ENCODE measurements around the gene PHF3. TPM values are rescaled to one million over a fixed set of nuclear protein-coding genes. Genes with fewer than 3 reads are reported as not detected.

Gene PHF3
- total and polyA plus RNA-seq, 2 experiments from 2014 or later = 37.1 to 77.3 TPM

GRCh38 chr6:63745784-63746183, 110.2 kb downstream of the PHF3 start (continued):
- TF ChIP-seq, protein P1, sequence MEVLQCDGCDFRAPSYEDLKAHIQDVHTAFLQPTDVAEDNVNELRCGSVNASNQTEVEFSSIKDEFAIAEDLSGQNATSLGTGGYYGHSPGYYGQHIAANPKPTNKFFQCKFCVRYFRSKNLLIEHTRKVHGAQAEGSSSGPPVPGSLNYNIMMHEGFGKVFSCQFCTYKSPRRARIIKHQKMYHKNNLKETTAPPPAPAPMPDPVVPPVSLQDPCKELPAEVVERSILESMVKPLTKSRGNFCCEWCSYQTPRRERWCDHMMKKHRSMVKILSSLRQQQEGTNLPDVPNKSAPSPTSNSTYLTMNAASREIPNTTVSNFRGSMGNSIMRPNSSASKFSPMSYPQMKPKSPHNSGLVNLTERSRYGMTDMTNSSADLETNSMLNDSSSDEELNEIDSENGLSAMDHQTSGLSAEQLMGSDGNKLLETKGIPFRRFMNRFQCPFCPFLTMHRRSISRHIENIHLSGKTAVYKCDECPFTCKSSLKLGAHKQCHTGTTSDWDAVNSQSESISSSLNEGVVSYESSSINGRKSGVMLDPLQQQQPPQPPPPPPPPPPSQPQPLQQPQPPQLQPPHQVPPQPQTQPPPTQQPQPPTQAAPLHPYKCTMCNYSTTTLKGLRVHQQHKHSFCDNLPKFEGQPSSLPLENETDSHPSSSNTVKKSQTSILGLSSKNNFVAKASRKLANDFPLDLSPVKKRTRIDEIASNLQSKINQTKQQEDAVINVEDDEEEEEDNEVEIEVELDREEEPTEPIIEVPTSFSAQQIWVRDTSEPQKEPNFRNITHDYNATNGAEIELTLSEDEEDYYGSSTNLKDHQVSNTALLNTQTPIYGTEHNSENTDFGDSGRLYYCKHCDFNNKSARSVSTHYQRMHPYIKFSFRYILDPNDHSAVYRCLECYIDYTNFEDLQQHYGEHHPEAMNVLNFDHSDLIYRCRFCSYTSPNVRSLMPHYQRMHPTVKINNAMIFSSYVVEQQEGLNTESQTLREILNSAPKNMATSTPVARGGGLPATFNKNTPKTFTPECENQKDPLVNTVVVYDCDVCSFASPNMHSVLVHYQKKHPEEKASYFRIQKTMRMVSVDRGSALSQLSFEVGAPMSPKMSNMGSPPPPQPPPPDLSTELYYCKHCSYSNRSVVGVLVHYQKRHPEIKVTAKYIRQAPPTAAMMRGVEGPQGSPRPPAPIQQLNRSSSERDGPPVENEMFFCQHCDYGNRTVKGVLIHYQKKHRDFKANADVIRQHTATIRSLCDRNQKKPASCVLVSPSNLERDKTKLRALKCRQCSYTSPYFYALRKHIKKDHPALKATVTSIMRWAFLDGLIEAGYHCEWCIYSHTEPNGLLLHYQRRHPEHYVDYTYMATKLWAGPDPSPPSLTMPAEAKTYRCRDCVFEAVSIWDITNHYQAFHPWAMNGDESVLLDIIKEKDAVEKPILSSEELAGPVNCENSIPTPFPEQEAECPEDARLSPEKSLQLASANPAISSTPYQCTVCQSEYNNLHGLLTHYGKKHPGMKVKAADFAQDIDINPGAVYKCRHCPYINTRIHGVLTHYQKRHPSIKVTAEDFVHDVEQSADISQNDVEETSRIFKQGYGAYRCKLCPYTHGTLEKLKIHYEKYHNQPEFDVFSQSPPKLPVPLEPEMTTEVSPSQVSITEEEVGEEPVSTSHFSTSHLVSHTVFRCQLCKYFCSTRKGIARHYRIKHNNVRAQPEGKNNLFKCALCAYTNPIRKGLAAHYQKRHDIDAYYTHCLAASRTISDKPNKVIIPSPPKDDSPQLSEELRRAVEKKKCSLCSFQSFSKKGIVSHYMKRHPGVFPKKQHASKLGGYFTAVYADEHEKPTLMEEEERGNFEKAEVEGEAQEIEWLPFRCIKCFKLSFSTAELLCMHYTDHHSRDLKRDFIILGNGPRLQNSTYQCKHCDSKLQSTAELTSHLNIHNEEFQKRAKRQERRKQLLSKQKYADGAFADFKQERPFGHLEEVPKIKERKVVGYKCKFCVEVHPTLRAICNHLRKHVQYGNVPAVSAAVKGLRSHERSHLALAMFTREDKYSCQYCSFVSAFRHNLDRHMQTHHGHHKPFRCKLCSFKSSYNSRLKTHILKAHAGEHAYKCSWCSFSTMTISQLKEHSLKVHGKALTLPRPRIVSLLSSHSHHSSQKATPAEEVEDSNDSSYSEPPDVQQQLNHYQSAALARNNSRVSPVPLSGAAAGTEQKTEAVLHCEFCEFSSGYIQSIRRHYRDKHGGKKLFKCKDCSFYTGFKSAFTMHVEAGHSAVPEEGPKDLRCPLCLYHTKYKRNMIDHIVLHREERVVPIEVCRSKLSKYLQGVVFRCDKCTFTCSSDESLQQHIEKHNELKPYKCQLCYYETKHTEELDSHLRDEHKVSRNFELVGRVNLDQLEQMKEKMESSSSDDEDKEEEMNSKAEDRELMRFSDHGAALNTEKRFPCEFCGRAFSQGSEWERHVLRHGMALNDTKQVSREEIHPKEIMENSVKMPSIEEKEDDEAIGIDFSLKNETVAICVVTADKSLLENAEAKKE (CRISPR knock-in tag; IDR thresholded peaks at IDR 0.05) = no peak
- TF ChIP-seq ZNF114 (CRISPR knock-in tag; IDR thresholded peaks at IDR 0.05) = no peak
- TF ChIP-seq EZH2phosphoT487 (IDR thresholded peaks at IDR 0.05; ENCODE audit: unreplicated experiment) = no peak
- no peak for TF ChIP-seq STAT1 (IDR thresholded peaks at IDR 0.05; ENCODE audit: unreplicated experiment)
- no peak for TF ChIP-seq ZNF331 (CRISPR knock-in tag; IDR thresholded peaks at IDR 0.05; ENCODE audit: low read depth)
- TF ChIP-seq ETS1 (IDR thresholded peaks at IDR 0.05) = no peak
- TF ChIP-seq JUNB (IDR thresholded peaks at IDR 0.05; ENCODE audit: unreplicated experiment) = no peak

DNA sequence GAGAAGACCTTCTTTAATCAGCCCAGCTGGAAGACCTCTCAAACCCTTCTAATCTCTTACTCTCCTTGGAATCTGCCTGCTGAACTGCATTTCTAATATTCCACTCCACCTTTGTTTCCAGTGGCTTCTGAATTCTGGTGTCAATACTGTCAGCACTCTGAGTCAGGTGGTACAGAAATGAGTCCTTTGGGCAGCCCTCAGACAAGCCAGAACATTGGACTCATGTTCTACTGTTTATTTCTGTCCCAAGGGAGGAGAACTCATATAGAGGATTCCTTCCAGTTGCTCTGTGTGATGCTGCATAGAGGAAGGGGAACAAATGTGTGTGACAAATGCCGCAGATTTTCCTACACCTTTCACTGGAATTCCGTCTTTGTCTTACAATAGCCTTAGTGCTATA, 114.8 kb downstream of the PHF3 start:
- Histone ChIP-seq H3K4me1 (ENCODE audit: insufficient read depth) (no peaks in the 10 kb centered on the region), H3F3A (replicated peaks; ENCODE audit: low read depth) (no peaks in the 10 kb centered on the region), H3K36me3 (ENCODE audit: insufficient read depth) (no peaks in the 10 kb centered on the region), H3K4me3 (no peak overlapping the region), H2AFZ (no peak overlapping the region), H4K20me1 (replicated peaks; ENCODE audit: insufficient read depth) (no peaks in the 10 kb centered on the region), H3K27ac (ENCODE audit: low read depth) (no peak overlapping the region), H3K27me3 (ENCODE audit: insufficient read depth) (no peaks in the 10 kb centered on the region), H3K9me2 (ENCODE audit: insufficient read depth) (no peaks in the 10 kb centered on the region; the same call in 1 of the 2 replicates), H3K79me2 (replicated peaks; ENCODE audit: insufficient read depth) (no peaks in the 10 kb centered on the region), H3K4me2 (no peak overlapping the region)
- Mint-ChIP-seq H3K27me3 (ENCODE audit: insufficient read depth, low read depth, poor library complexity) (peaks cover 2% of the 10 kb centered on the region), H3K9me3 (peaks cover 7% of the 10 kb centered on the region), H3K4me3 (no peak overlapping the region), H3K36me3 (ENCODE audit: low read depth) (peaks cover 4% of the 10 kb centered on the region; the same call in 2 of the 3 replicates), H3K4me1 (peaks cover 9% of the 10 kb centered on the region), H3K27ac (no peak overlapping the region)
- ATAC-seq (no peak), DNase-seq (ENCODE audit: low spot score) (no peak)
- no peak for TF ChIP-seq ETS1 (IDR thresholded peaks at IDR 0.05)
- TF ChIP-seq EZH2 (IDR thresholded peaks at IDR 0.05; ENCODE audit: low read depth, unreplicated experiment) = no peak
- TF ChIP-seq ZNF114 (CRISPR knock-in tag; IDR thresholded peaks at IDR 0.05) = no peak
- no peak for TF ChIP-seq REST (IDR thresholded peaks at IDR 0.05; ENCODE audit: unreplicated experiment)
